Measurements from ENCODE around the gene PRMT3. TPM values are rescaled to one million over a fixed set of nuclear protein-coding genes. Genes with fewer than 3 reads are reported as not detected.

PRMT3 gene
- total and polyA plus RNA-seq, 2 of the 4 experiments (the other 2 are of a cell fraction), result 8.8 to 11.3 TPM

Other genes starting within 250 kb of the PRMT3 start
- gene DBX1, start 227.2 kb upstream of the PRMT3 start, total RNA-seq (2012; rRNA removed), result not detected in 2 replicates
- gene DBX1, start 227.2 kb upstream of the PRMT3 start, polyA plus RNA-seq (2012; rRNA removed), result not detected in 2 replicates
- gene HTATIP2, start 24.0 kb upstream of the PRMT3 start, total RNA-seq (2012; rRNA removed), result 7.2 and 13.6 TPM in 2 replicates
- 10.8 and 11.6 TPM in 2 replicates for gene HTATIP2, start 24.0 kb upstream of the PRMT3 start, polyA plus RNA-seq (2012; rRNA removed)
- not detected in 2 replicates for gene SLC6A5, start 211.9 kb downstream of the PRMT3 start, total RNA-seq (2012; rRNA removed)
- not detected in 2 replicates for gene SLC6A5, start 211.9 kb downstream of the PRMT3 start, polyA plus RNA-seq (2012; rRNA removed)